GM19324 (cell line): ENCODE data around the gene APMAP.

ENCODE experiments used
- ATAC-seq: cut with Tn5 transposase; IDR thresholded peaks from one replicate; pipeline ENCODE4 v1.9.1; 2021; ENCODE audit warnings: mild to moderate bottlenecking, moderate library complexity; ENCODE audit not compliant: unreplicated experiment, low FRiP score

The APMAP gene

GRCh38 chr20:24915892-24916291, 76.7 kb downstream of the APMAP start:
- no peak for ATAC-seq

- no peak for ATAC-seq
Measured at GRCh38 chr20:24915440-24915839, 77.1 kb downstream of the APMAP start.

DNA sequence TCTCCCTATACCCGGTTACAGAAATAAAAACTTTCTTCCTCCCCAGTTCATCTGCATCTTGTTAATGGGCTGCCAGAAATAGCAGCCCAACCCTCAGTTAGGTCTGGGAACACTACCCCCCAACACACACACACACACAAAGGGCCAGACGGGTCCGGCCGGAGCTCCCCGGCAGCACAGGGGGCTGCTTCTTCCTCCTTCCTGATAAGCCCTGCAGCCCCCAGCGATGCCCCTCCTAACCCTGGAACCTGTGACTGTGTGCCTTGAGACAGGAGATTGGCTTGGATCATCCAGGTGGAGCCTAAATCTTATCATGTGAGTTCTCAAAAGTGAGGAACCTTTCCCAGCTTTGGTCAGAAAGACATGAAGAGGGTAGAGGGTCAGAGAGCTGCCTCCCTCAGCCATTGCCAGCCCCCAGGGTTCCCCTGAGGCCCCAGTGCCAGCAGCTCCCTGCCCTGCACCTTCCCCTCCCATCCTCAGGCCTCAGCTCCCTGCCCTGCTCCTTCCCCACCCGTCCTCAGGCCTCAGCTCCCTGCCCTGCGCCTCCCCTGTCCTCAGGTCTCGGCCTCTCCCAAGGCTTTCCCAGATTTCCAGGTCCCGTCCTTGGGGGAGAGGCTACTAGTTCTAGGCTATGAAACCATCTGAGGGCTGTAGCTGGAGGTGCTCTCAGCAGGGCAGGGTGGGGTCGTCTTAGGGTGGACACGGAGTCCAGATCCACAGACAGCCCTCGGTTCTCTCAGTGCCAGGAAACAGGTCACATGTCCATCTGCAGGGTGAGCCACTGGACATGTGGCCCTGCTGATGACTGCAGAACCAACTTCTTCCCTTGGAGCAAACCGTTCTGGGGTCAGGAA, 77.9 kb downstream of the APMAP start:
- ATAC-seq: no peak

GRCh38 chr20:24913076-24913628, 79.4 kb downstream of the APMAP start:
- no peak for ATAC-seq
